Measurements from ENCODE around the gene ATP2B3. TPM values are rescaled to one million over a fixed set of nuclear protein-coding genes. Genes with fewer than 3 reads are reported as not detected.

The ATP2B3 gene
- total and polyA plus RNA-seq, 2 of the 4 experiments (the other 2 are of a cell fraction): under 0.01 to 0.03 TPM

GRCh38 chrX:153573984-153574383 is 56.5 kb downstream of the ATP2B3 start:
- WGBS, 2 experiments (ENCODE audit: extremely low coverage in 2 of 2, insufficient read length in 1 of 2): 50% methylated on average over 2 of the region's 4 CpGs; no CpG with 5 or more reads in 1 of the 2 experiments
- dilution Hi-C loops (cut with HindIII; ENCODE audit: low sequenced_read_pairs, unreplicated experiment) (no loop called here), intact Hi-C loops (cut with micrococcal nuclease) (no loop called here), in situ Hi-C loops (cut with MboI; ENCODE audit: low sequenced_read_pairs) (no loop called here)
- Histone ChIP-seq H3K27ac (ENCODE audit: insufficient read depth, low read length) (no peak overlapping the region), H3K56ac (ENCODE audit: extremely low read depth, insufficient read depth, low read length) (no peak overlapping the region), H3K14ac (replicated peaks; ENCODE audit: low read depth, low read length) (no peak overlapping the region), H4K20me1 (ENCODE audit: insufficient read depth, low read length) (no peaks in the 10 kb centered on the region), H2BK5ac (ENCODE audit: low read depth, low read length, poor library complexity, severe bottlenecking) (no peak overlapping the region), H3K4me2 (ENCODE audit: low read depth, low read length) (no peak overlapping the region), H3K9me1 (ENCODE audit: insufficient read depth, low read length) (no peaks in the 10 kb centered on the region), H3K36me3 (ENCODE audit: control insufficient read depth, insufficient read depth, low read length) (no peaks in the 10 kb centered on the region), H3K27me3 (ENCODE audit: control insufficient read depth, insufficient read depth, low read length) (peaks cover 11% of the 10 kb centered on the region; the same call in 1 of the 2 replicates), H3K4me1 (ENCODE audit: control insufficient read depth, insufficient read depth, low read length) (no peaks in the 10 kb centered on the region), H2AFZ (replicated peaks; ENCODE audit: low read length, poor library complexity) (no peak overlapping the region), H2AK9ac (replicated peaks; ENCODE audit: low read depth, low read length, poor library complexity) (no peak overlapping the region), H3K23ac (ENCODE audit: low read depth, low read length) (no peak overlapping the region), H4K5ac (ENCODE audit: low read depth, low read length) (no peak overlapping the region), H2BK20ac (ENCODE audit: low read depth, low read length) (no peak overlapping the region), H3K9ac (ENCODE audit: low read depth, low read length) (no peak overlapping the region), H2BK120ac (ENCODE audit: low read depth, low read length) (no peak overlapping the region), H2AK5ac (ENCODE audit: low read depth, low read length) (no peak overlapping the region), H3K4ac (ENCODE audit: low read depth, low read length) (no peak overlapping the region), H3K18ac (ENCODE audit: low read depth, low read length) (no peak overlapping the region), H4K91ac (ENCODE audit: insufficient read depth, low read depth, low read length) (no peak overlapping the region), H3K4me3 (ENCODE audit: insufficient read depth, low read depth, low read length) (no peak overlapping the region), H4K8ac (ENCODE audit: low read depth in 2 of 2, low read length in 2 of 2) (no peak overlapping the region), H3K79me1 (ENCODE audit: low read depth in 1 of 2, low read length in 2 of 2) (no peaks in the 10 kb centered on the region), H2BK15ac (ENCODE audit: low read depth, low read length) (no peak overlapping the region), H3K9me3 (ENCODE audit: control insufficient read depth, insufficient read depth, low read length) (peaks cover 5% of the 10 kb centered on the region; the same call in 1 of the 2 replicates)
- BruUV-seq (replicated peaks): no TSS peak
- TF ChIP-seq NFE2L2 (IDR thresholded peaks at IDR 0.05; ENCODE audit: low read depth, low read length): no peak
- TF ChIP-seq POLR2A (IDR thresholded peaks at IDR 0.05; ENCODE audit: low read depth, low read length): no peak
- no peak for TF ChIP-seq MAFK (IDR thresholded peaks at IDR 0.05; ENCODE audit: low read depth, low read length)
- TF ChIP-seq ELK1 (IDR thresholded peaks at IDR 0.05; ENCODE audit: borderline replicate concordance, low read depth, low read length): no peak
- no peak for TF ChIP-seq CEBPB (IDR thresholded peaks at IDR 0.05; ENCODE audit: low read depth, low read length)
- no peak for TF ChIP-seq RAD21 (IDR thresholded peaks at IDR 0.05; ENCODE audit: low read length)
- no peak for TF ChIP-seq USF2 (IDR thresholded peaks at IDR 0.05; ENCODE audit: low read depth, low read length)
- no peak for TF ChIP-seq SMC3 (IDR thresholded peaks at IDR 0.05; ENCODE audit: low read depth, low read length)
- TF ChIP-seq RFX5 (IDR thresholded peaks at IDR 0.05; ENCODE audit: low read depth, low read length): no peak
- TF ChIP-seq BHLHE40 (IDR thresholded peaks at IDR 0.05; ENCODE audit: low read depth, low read length): no peak
- TF ChIP-seq FOS (IDR thresholded peaks at IDR 0.05; ENCODE audit: low read depth, low read length): no peak
- ChIA-PET POLR2A (ENCODE audit: unreplicated experiment) (no interaction called here), CTCF (no interaction called here)
- no peak for ATAC-seq (ENCODE audit: low read depth)
- no peak for DNase-seq
